GM23338 (cell line): Measurements from ENCODE around the gene BCAP31. TPM values are rescaled to one million over a fixed set of nuclear protein-coding genes. Genes with fewer than 3 reads are reported as not detected.

Experiments
- ATAC-seq: fragments of 200-7000 bp; cut with Tn5 transposase; 3 replicates; pipeline ENCODE4 v1.9.1; 2020
- DNase-seq: peaks from one replicate; pipeline ENCODE4 v3.0.0-alpha.2; 2015; ENCODE audit warnings: low spot score
- H2AFZ ChIP-seq: fragments of 200-600 bp; sonication (generic); 2 replicates; pipeline ENCODE4 v1.8.0; 2016; ENCODE audit warnings: antibody characterized with exemption, mild to moderate bottlenecking, moderate library complexity
- H3F3A ChIP-seq: fragments of 200-600 bp; sonication (generic); replicated peaks from 2 replicates; pipeline ENCODE4 v1.8.0; 2017; ENCODE audit warnings: antibody characterized with exemption, mixed run types, low read depth
- H3K27ac ChIP-seq: fragments of 200-600 bp; sonication (generic); 2 replicates; pipeline ENCODE4 v1.6.1; 2016; ENCODE audit warnings: low read depth
- H3K27me3 ChIP-seq: fragments of 200-600 bp; sonication (generic); 2 replicates; pipeline ENCODE4 v1.8.0; 2016; ENCODE audit warnings: mild to moderate bottlenecking, mixed run types, moderate library complexity; ENCODE audit not compliant: insufficient read depth
- H3K36me3 ChIP-seq: fragments of 200-600 bp; sonication (generic); 2 replicates; pipeline ENCODE4 v1.8.0; 2016; ENCODE audit warnings: mild to moderate bottlenecking; ENCODE audit not compliant: insufficient read depth
- H3K4me1 ChIP-seq: fragments of 200-600 bp; sonication (generic); 2 replicates; pipeline ENCODE4 v1.8.0; 2016; ENCODE audit warnings: mild to moderate bottlenecking, moderate library complexity; ENCODE audit not compliant: insufficient read depth
- H3K4me2 ChIP-seq: fragments of 200-600 bp; sonication (generic); 2 replicates; pipeline ENCODE4 v1.7.1; 2017; ENCODE audit warnings: mixed run types
- H3K4me3 ChIP-seq: fragments of 200-600 bp; sonication (generic); 2 replicates; pipeline ENCODE4 v1.6.1; 2016; ENCODE audit warnings: mixed run types
- H3K79me2 ChIP-seq: fragments of 200-600 bp; sonication (generic); replicated peaks from 2 replicates; pipeline ENCODE4 v1.8.0; 2017; ENCODE audit warnings: mild to moderate bottlenecking; ENCODE audit not compliant: insufficient read depth
- H3K9me2 ChIP-seq: fragments of 200-600 bp; sonication (generic); 2 replicates; pipeline ENCODE4 v1.8.0; 2017; ENCODE audit not compliant: insufficient read depth
- H4K20me1 ChIP-seq: fragments of 200-600 bp; sonication (generic); replicated peaks from 2 replicates; pipeline ENCODE4 v1.8.0; 2017; ENCODE audit warnings: mild to moderate bottlenecking; ENCODE audit not compliant: insufficient read depth
- H3K27ac Mint-ChIP-seq: 2 replicates; pipeline ENCODE4 v1.8.0; 2020; ENCODE audit warnings: inconsistent platforms, mild to moderate bottlenecking, moderate library complexity, mixed read lengths
- H3K27me3 Mint-ChIP-seq: 3 replicates; pipeline ENCODE4 v1.8.0; 2022; ENCODE audit warnings: low read depth, mild to moderate bottlenecking, moderate library complexity, mixed read lengths, inconsistent platforms; ENCODE audit not compliant: insufficient read depth, poor library complexity
- H3K36me3 Mint-ChIP-seq: 3 replicates; pipeline ENCODE4 v1.8.0; 2021; ENCODE audit warnings: low read depth, mild to moderate bottlenecking, inconsistent platforms, moderate library complexity, mixed read lengths
- H3K4me1 Mint-ChIP-seq: 3 replicates; pipeline ENCODE4 v1.8.0; 2020; ENCODE audit warnings: mild to moderate bottlenecking, inconsistent platforms, mixed read lengths
- H3K4me3 Mint-ChIP-seq: 3 replicates; pipeline ENCODE4 v1.8.0; 2021; ENCODE audit warnings: moderate library complexity, mild to moderate bottlenecking, inconsistent platforms, mixed read lengths
- H3K9me3 Mint-ChIP-seq: 3 replicates; pipeline ENCODE4 v1.8.0; 2020; ENCODE audit warnings: moderate library complexity, mild to moderate bottlenecking, inconsistent platforms, mixed read lengths
- CREB1 ChIP-seq: fragments of 250-450 bp; sonication (Bioruptor Pico); IDR thresholded peaks from 2 replicates; pipeline ENCODE4 v1.5.0; 2020; ENCODE audit warnings: low read depth, mild to moderate bottlenecking, moderate library complexity
- CTCF ChIP-seq, 2 experiments: fragments of 200-600 bp in 1 of 2; sonication (generic) in 1 of 2; conservative IDR thresholded peaks; 2 replicates each; pipeline versions ENCODE4 v1.5.1 to v1.6.1; 2016 to 2017; ENCODE audit warnings: antibody characterized with exemption in 2 of 2, low read depth in 2 of 2, mild to moderate bottlenecking in 2 of 2, moderate library complexity in 1 of 2
- ETS1 ChIP-seq: IDR thresholded peaks from 2 replicates; pipeline ENCODE4 v1.6.1; 2016; ENCODE audit warnings: antibody characterized with exemption
- EZH2 ChIP-seq: fragments of 200-600 bp; sonication (generic); IDR thresholded peaks from one replicate; pipeline ENCODE4 v1.8.0; 2017; ENCODE audit warnings: antibody characterized with exemption, mild to moderate bottlenecking, low read depth; ENCODE audit not compliant: unreplicated experiment
- EZH2phosphoT487 ChIP-seq: fragments of 200-600 bp; sonication (generic); IDR thresholded peaks from one replicate; pipeline ENCODE4 v1.8.1; 2018; ENCODE audit warnings: antibody characterized with exemption; ENCODE audit not compliant: unreplicated experiment
- NANOG ChIP-seq: IDR thresholded peaks from 2 replicates; pipeline ENCODE4 v1.6.1; 2016; ENCODE audit warnings: antibody characterized with exemption, borderline replicate concordance
- POLR2AphosphoS5 ChIP-seq: IDR thresholded peaks from 2 replicates; pipeline ENCODE4 v1.6.1; 2016; ENCODE audit warnings: antibody characterized with exemption, low read depth
- REST ChIP-seq: IDR thresholded peaks from one replicate; pipeline ENCODE4 v1.6.1; 2018; ENCODE audit warnings: antibody characterized with exemption; ENCODE audit not compliant: unreplicated experiment
- ZNF114 ChIP-seq: fragments of 250-450 bp; sonication (Bioruptor Pico); IDR thresholded peaks from 2 replicates; pipeline ENCODE4 v1.5.0; 2020; ENCODE audit warnings: mild to moderate bottlenecking, moderate library complexity
- ZNF462 ChIP-seq: fragments of 250-450 bp; sonication (Bioruptor Pico); IDR thresholded peaks from 2 replicates; pipeline ENCODE4 v1.5.0; 2020; ENCODE audit warnings: mild to moderate bottlenecking, moderate library complexity
- polyA plus RNA-seq: library from polyadenylated mRNA; unstranded; fragments of >200 nt; fragmentation: Nextera tagmentation; extraction: Ambion mirVana; gene quantifications from 2 replicates; pipeline ENCODE4 v1.2.1, GENCODE V29; 2016
- total RNA-seq: library from RNA; depleted of rRNA; stranded (reverse); fragments of >200 nt; shearing (Covaris generic); gene quantifications from 2 replicates; pipeline ENCODE4 v1.2.3, GENCODE V29; 2014

The BCAP31 gene
- total and polyA plus RNA-seq, 2 experiments from 2014 or later = 85.0 to 145 TPM

GRCh38 chrX:153762626-153763173, 38.5 kb upstream of the BCAP31 start (continued):
- TF ChIP-seq ZNF462 (CRISPR knock-in tag) (no peak), CREB1 (no peak), REST (no peak)

- no peaks in the 10 kb centered on the region for H3K36me3 ChIP-seq
- Mint-ChIP-seq H3K27ac (no peak overlapping the region), H3K9me3 (no peaks in the 10 kb centered on the region), H3K27me3 (peaks cover 6% of the 10 kb centered on the region), H3K4me1 (peaks cover 5% of the 10 kb centered on the region; the same call in 2 of the 3 replicates), H3K36me3 (no peaks in the 10 kb centered on the region), H3K4me3 (no peak overlapping the region)
- H3K27me3 ChIP-seq = no peaks in the 10 kb centered on the region
- H3K9me2 ChIP-seq = no peaks in the 10 kb centered on the region
- no peak overlapping the region for H3K4me2 ChIP-seq
- no peaks in the 10 kb centered on the region for H3F3A ChIP-seq
- no peak overlapping the region for H2AFZ ChIP-seq
- no peak for DNase-seq
- no peak overlapping the region for H3K27ac ChIP-seq
- no peak overlapping the region for H3K4me3 ChIP-seq
- H3K4me1 ChIP-seq = no peaks in the 10 kb centered on the region
- no peak for ATAC-seq
- TF ChIP-seq ZNF114 (CRISPR knock-in tag) (no peak), EZH2phosphoT487 (no peak), ETS1 (no peak), CTCF (conservative IDR thresholded peaks at IDR 0.05; ENCODE audit: low read depth in 2 of 2) (no peak), POLR2AphosphoS5 (no peak), EZH2 (no peak), NANOG (no peak)
- H4K20me1 ChIP-seq = no peaks in the 10 kb centered on the region
- H3K79me2 ChIP-seq = no peaks in the 10 kb centered on the region
Observed at GRCh38 chrX:153761863-153762262, 37.7 kb upstream of the BCAP31 start.
